ENCODE measurements around the gene RBM19. TPM values are rescaled to one million over a fixed set of nuclear protein-coding genes. Genes with fewer than 3 reads are reported as not detected.

The RBM19 gene
- total and polyA plus RNA-seq, 11 donors, result 12.7 to 27.1 (median 17.4) TPM

GRCh38 chr12:113880988-113881962, 84.8 kb downstream of the RBM19 start:
- no peak for ATAC-seq
- TF ChIP-seq POLR2A (IDR thresholded peaks at IDR 0.05), result no peak
- TF ChIP-seq, protein P1, sequence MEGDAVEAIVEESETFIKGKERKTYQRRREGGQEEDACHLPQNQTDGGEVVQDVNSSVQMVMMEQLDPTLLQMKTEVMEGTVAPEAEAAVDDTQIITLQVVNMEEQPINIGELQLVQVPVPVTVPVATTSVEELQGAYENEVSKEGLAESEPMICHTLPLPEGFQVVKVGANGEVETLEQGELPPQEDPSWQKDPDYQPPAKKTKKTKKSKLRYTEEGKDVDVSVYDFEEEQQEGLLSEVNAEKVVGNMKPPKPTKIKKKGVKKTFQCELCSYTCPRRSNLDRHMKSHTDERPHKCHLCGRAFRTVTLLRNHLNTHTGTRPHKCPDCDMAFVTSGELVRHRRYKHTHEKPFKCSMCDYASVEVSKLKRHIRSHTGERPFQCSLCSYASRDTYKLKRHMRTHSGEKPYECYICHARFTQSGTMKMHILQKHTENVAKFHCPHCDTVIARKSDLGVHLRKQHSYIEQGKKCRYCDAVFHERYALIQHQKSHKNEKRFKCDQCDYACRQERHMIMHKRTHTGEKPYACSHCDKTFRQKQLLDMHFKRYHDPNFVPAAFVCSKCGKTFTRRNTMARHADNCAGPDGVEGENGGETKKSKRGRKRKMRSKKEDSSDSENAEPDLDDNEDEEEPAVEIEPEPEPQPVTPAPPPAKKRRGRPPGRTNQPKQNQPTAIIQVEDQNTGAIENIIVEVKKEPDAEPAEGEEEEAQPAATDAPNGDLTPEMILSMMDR (IDR thresholded peaks at IDR 0.05), result no peak
- H3K36me3 ChIP-seq, result peaks cover 0 to 6% (median 0%) of the 10 kb centered on the region in 9 donors
- 82 to 87% (median 85%) methylated on average over 23 of the region's 23 CpGs for WGBS, 4 donors
- H3K4me1 ChIP-seq, result no peaks in the 10 kb centered on the region
- no peak overlapping the region for H3K4me3 ChIP-seq
- no peaks in the 10 kb centered on the region for H3K27me3 ChIP-seq
- H3K27ac ChIP-seq, result no peak overlapping the region
- DNase-seq, result no peak
- intact Hi-C loops (cut with DNase I), result no loop called here
- H3K9me3 ChIP-seq, result peaks cover 0 to 11% (median 2%) of the 10 kb centered on the region in 12 donors

DNA sequence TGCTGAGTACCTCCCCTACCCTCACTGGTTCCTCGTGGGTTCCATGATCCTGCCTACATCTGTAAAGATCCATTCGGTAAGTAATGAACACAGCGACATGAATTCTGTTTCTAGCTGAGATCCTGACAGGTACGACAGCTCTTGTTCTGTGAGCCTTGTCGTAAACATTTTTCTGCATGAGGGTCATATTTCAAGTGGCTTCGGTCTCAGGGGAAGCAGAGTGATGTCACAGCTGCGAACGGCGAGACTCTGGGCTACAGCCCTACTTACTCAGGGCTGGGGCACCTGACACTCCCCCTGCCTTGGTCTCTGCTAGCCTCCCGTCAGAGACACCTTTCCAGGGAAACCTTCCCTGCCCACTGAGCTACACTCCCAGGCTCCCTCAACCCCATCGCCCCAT, 85.8 kb downstream of the RBM19 start:
- no peaks in the 10 kb centered on the region for H3K4me1 ChIP-seq
- H3K27me3 ChIP-seq, result no peaks in the 10 kb centered on the region
- intact Hi-C loops (cut with DNase I), result no loop called here
- 91 to 95% (median 92%) methylated on average over 11 of the region's 11 CpGs for WGBS, 4 donors
- H3K9me3 ChIP-seq, result peaks cover 0 to 11% (median 2%) of the 10 kb centered on the region in 12 donors
- no peak for ATAC-seq
- no peak for DNase-seq
- H3K36me3 ChIP-seq, result peaks cover 0 to 3% (median 0%) of the 10 kb centered on the region in 9 donors
- no peak overlapping the region for H3K27ac ChIP-seq
- H3K4me3 ChIP-seq, result no peak overlapping the region
- TF ChIP-seq, protein P1 (IDR thresholded peaks at IDR 0.05), result no peak
- TF ChIP-seq POLR2A (IDR thresholded peaks at IDR 0.05), result no peak

DNA sequence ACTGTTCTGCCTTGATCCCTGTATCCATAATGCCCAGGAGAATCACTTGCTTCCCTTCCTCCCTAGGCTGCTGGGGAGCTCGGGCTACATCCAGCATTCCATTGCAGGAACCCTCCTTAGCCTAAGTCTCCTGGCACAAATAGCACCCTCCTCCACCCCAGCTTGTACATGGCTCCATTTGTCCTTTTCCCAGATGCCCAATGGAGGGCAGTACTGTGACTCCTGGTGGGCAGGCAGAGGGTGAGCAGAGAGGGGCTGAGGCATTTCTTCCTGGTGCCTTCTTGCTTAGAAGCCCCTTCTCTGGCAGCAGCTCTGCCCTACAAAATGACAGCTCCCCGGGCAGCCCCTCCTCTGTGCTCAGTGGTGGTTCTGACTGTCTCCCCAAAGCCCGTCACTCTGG, 86.5 kb downstream of the RBM19 start:
- intact Hi-C loops (cut with DNase I), result no loop called here
- TF ChIP-seq, protein P1 (IDR thresholded peaks at IDR 0.05), result no peak
- no peak for TF ChIP-seq POLR2A (IDR thresholded peaks at IDR 0.05)
- Histone ChIP-seq H3K4me3 (no peak overlapping the region), H3K27ac (no peak overlapping the region), H3K27me3 (no peaks in the 10 kb centered on the region), H3K4me1 (no peaks in the 10 kb centered on the region), H3K9me3 (peaks cover 0 to 5% (median 0%) of the 10 kb centered on the region in 12 donors), H3K36me3 (peaks cover 0 to 4% (median 0%) of the 10 kb centered on the region in 9 donors)
- 92 to 98% (median 96%) methylated on average over 3 of the region's 3 CpGs for whole genome bisulfite sequencing, 4 donors
- ATAC-seq (no peak), DNase-seq (no peak)

DNA sequence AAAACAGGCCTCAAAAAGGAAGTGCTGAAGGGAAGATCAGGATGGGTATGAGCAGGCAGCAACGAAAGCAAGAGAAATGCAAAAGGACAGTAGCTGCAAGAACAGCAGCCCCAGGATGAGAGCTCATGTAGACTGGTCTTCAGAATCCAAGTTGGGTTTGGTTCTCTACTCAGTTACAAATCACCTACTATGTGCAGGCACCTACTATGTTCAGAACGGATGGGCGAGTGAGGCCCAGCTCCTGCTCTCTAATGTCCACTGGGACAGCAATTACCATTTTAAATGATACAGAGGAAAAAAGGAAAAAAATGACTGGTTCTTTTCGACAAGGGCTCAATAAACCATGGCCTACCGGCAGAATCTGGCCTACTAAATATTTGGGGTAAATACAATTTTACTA, 88.5 kb downstream of the RBM19 start:
- intact Hi-C loops (cut with DNase I), result no loop called here
- Histone ChIP-seq H3K4me3 (no peak overlapping the region), H3K9me3 (no peaks in the 10 kb centered on the region), H3K36me3 (peaks cover 0 to 4% (median 0%) of the 10 kb centered on the region in 9 donors), H3K27ac (no peak overlapping the region), H3K4me1 (no peaks in the 10 kb centered on the region), H3K27me3 (no peaks in the 10 kb centered on the region)
- DNase-seq (no peak), ATAC-seq (no peak)
- 97 to 99% (median 98%) methylated on average over 5 of the region's 5 CpGs for WGBS, 4 donors
- no peak for TF ChIP-seq POLR2A (IDR thresholded peaks at IDR 0.05)
- TF ChIP-seq, protein P1 (IDR thresholded peaks at IDR 0.05), result no peak

Measured in heart left ventricle (tissue), 16 donors.